K562 (cell line): ENCODE results near the gene GFRA3. TPM values are rescaled to one million over a fixed set of nuclear protein-coding genes. Genes with fewer than 3 reads are reported as not detected.

Experiments used
- ATAC-seq: fragments of 200-7000 bp; cut with Tn5 transposase; 3 replicates; pipeline ENCODE4 v1.9.1; 2020; ENCODE audit warnings: moderate library complexity
- BruUV-seq: library from RNA; stranded (reverse); fragments of 400-500 nt; replicated peaks from 2 replicates; lab custom pipeline; 2021; lab: Mats Ljungman, UMichigan
- CTCF ChIA-PET: fragments of 300-600 bp; formaldehyde crosslinking; extraction: SDS; loops from one replicate; lab custom pipeline; 2021; ENCODE audit warnings: low intra/inter-chr PET ratio; lab: Yijun Ruan, JAX
- POLR2A ChIA-PET: fragments of 300-600, 350-650 bp; sonication (Branson Sonifier 250); formaldehyde crosslinking; extraction: SDS; loops from one replicate; lab custom pipeline; 2021; ENCODE audit warnings: antibody characterized with exemption, inconsistent platforms; lab: Yijun Ruan, JAX
- DNase-seq, 4 experiments: peaks; one replicate each; pipeline versions ENCODE4 v3.0.0 to v3.0.0-alpha.2; 2011 to 2018; ENCODE audit warnings: low spot score in 3 of 4, mixed read lengths in 3 of 4; ENCODE audit errors: extremely low read depth in 1 of 4
- FAIRE-seq: peaks from 2 replicates; lab custom pipeline; 2011; peaks lifted over from hg19 to GRCh38; lab: Jason Lieb, UNC
- H2AFZ ChIP-seq: 2 replicates; pipeline ENCODE4 v1.6.0; 2011; ENCODE audit warnings: low read depth, low read length, control low read depth, inconsistent platforms
- H3K27ac ChIP-seq: fragments of 200-600 bp; 3 replicates; pipeline ENCODE4 v1.8.0; 2011; ENCODE audit warnings: low read depth, mild to moderate bottlenecking, control low read depth, inconsistent platforms, low read length, moderate library complexity, mixed read lengths; ENCODE audit errors: extremely low read depth
- H3K27me3 ChIP-seq, 2 experiments: fragments of 300-600 bp in 1 of 2; 2 replicates in 1 of 2; 3 replicates in 1 of 2; pipeline versions ENCODE4 v1.6.0 to v1.8.0; 2011; ENCODE audit warnings: inconsistent platforms in 2 of 2, low read length in 2 of 2, mild to moderate bottlenecking in 1 of 2, mixed read lengths in 1 of 2, moderate library complexity in 1 of 2; ENCODE audit not compliant: control insufficient read depth in 2 of 2, insufficient read depth in 2 of 2
- H3K36me3 ChIP-seq: fragments of 300-600 bp; 3 replicates; pipeline ENCODE4 v1.8.0; 2011; ENCODE audit warnings: mild to moderate bottlenecking, low read length, inconsistent platforms; ENCODE audit not compliant: control insufficient read depth, insufficient read depth
- H3K4me1 ChIP-seq, 2 experiments: fragments of 200-600 bp in 1 of 2; replicated peaks in 1 of 2; 2 replicates in 1 of 2; 3 replicates in 1 of 2; pipeline versions ENCODE4 v1.5.1 to v1.8.0; 2011; ENCODE audit warnings: inconsistent platforms in 2 of 2, low read length in 2 of 2, mild to moderate bottlenecking in 1 of 2, mixed read lengths in 1 of 2, moderate library complexity in 1 of 2; ENCODE audit not compliant: control insufficient read depth in 2 of 2, insufficient read depth in 2 of 2
- H3K4me2 ChIP-seq: 2 replicates; pipeline ENCODE4 v1.6.1; 2011; ENCODE audit warnings: low read length, control low read depth, inconsistent platforms, mixed read lengths; ENCODE audit not compliant: insufficient read depth
- H3K4me3 ChIP-seq: fragments of 200-600 bp; sonication (generic), shearing (Covaris generic); 2 replicates; pipeline ENCODE4 v1.5.1; 2016; ENCODE audit warnings: control low read depth, inconsistent platforms
- H3K79me2 ChIP-seq: fragments of 200-600 bp; 3 replicates; pipeline ENCODE4 v1.8.0; 2011; ENCODE audit warnings: low read length, inconsistent platforms; ENCODE audit not compliant: control insufficient read depth, insufficient read depth
- H3K9ac ChIP-seq, 2 experiments: 2 replicates each; pipeline versions ENCODE4 v1.6.0 to v1.6.1; 2011; ENCODE audit warnings: low read depth in 2 of 2, low read length in 2 of 2, control low read depth in 1 of 2, inconsistent platforms in 1 of 2, mild to moderate bottlenecking in 1 of 2, mixed read lengths in 1 of 2; ENCODE audit not compliant: insufficient read depth in 1 of 2
- H3K9me1 ChIP-seq: one replicate; pipeline ENCODE4 v1.6.0; 2011; ENCODE audit warnings: inconsistent platforms, mild to moderate bottlenecking, low read length, moderate library complexity; ENCODE audit not compliant: control insufficient read depth, insufficient read depth
- H3K9me3 ChIP-seq: replicated peaks from 2 replicates; pipeline ENCODE4 v1.5.1; 2011; ENCODE audit warnings: low read depth, low read length, inconsistent platforms; ENCODE audit not compliant: control insufficient read depth, insufficient read depth
- H4K20me1 ChIP-seq: replicated peaks from 2 replicates; pipeline ENCODE4 v1.6.1; 2011; ENCODE audit warnings: low read length, inconsistent platforms, mixed read lengths; ENCODE audit not compliant: control insufficient read depth, insufficient read depth
- DEAF1 ChIP-seq: fragments of 450-650 bp; formaldehyde crosslinking; IDR thresholded peaks from 2 replicates; pipeline ENCODE4 v1.4.0; 2020; ENCODE audit warnings: mild to moderate bottlenecking, moderate library complexity
- GTF2F1 ChIP-seq: IDR thresholded peaks from 2 replicates; pipeline ENCODE4 v1.6.1; 2011; ENCODE audit warnings: low read depth, low read length, improper control_type of control experiment
- HOXB6 ChIP-seq: fragments of 250-450 bp; sonication (Bioruptor Pico); IDR thresholded peaks from 2 replicates; pipeline ENCODE4 v1.5.1; 2022; ENCODE audit warnings: mild to moderate bottlenecking, borderline replicate concordance
- PHF21A ChIP-seq: fragments of 450-650 bp; IDR thresholded peaks from 2 replicates; pipeline ENCODE4 v1.6.1; 2017; ENCODE audit warnings: low read depth, borderline replicate concordance
- SREBF2 ChIP-seq: sonication (generic); formaldehyde crosslinking; IDR thresholded peaks from 2 replicates; pipeline ENCODE4 v1.4.0; 2020; ENCODE audit warnings: mild to moderate bottlenecking, missing genetic modification reagents
- ZNF280B ChIP-seq: fragments of 250-450 bp; sonication (Bioruptor Pico); IDR thresholded peaks from 2 replicates; pipeline ENCODE4 v1.5.1; 2021; ENCODE audit warnings: mild to moderate bottlenecking
- ZNF347 ChIP-seq: fragments of 450-650 bp; formaldehyde crosslinking; IDR thresholded peaks from 2 replicates; pipeline ENCODE4 v1.4.0; 2020; ENCODE audit warnings: low read depth, mild to moderate bottlenecking, moderate library complexity
- ZNF76 ChIP-seq: fragments of 250-450 bp; sonication (Bioruptor Pico); IDR thresholded peaks from 2 replicates; pipeline ENCODE4 v1.4.0; 2020; ENCODE audit warnings: mild to moderate bottlenecking, moderate library complexity, borderline replicate concordance
- WGBS: fragments of 100-300 bp; shearing (Covaris generic); methylation state at CpG from one replicate; pipeline ENCODE4 v1.1.6; 2016; ENCODE audit warnings: low coverage, mixed read lengths; ENCODE audit not compliant: insufficient coverage; ENCODE audit errors: missing lambda C conversion rate; 5-methylcytosine and 5-hydroxymethylcytosine counted together
- in situ Hi-C: fragments of 300-500 bp; cut with MboI; formaldehyde crosslinking; loops from 4 replicates; pipeline ENCODE4 v1.15.0; 2018; ENCODE audit warnings: inconsistent platforms, mixed read lengths
- intact Hi-C: fragments of 100-400 bp; cut with micrococcal nuclease; formaldehyde crosslinking; loops from 2 replicates; pipeline ENCODE4 v1.14.2; 2022
- polyA plus RNA-seq, 8 experiments: library from polyadenylated mRNA; depleted of rRNA in 4 of 8; stranded (reverse) in 5 of 8; unstranded in 3 of 8; fragments of >200 nt; fragmentation: Nextera tagmentation in 2 of 8; fragmentation: Illumina TruSeq in 1 of 8; extraction: Ambion mirVana in 2 of 8; extraction: Trizol in 1 of 8; gene quantifications; 2 replicates each; pipeline versions ENCODE4 v1.2.1 to v1.2.3, GENCODE V29; 2011 to 2014; ENCODE audit warnings: inconsistent platforms in 1 of 8, missing spikeins in 1 of 8
- total RNA-seq, 7 experiments: library from RNA; depleted of rRNA in 6 of 7; stranded (reverse); fragments of >200 nt in 6 of 7; fragmentation: Illumina TruSeq in 2 of 7; extraction: Trizol in 2 of 7; gene quantifications; 2 replicates each; pipeline versions ENCODE4 v1.2.1 to v1.2.3, GENCODE V29; 2011 to 2021; ENCODE audit warnings: low replicate concordance in 1 of 7

The GFRA3 gene
- total and polyA plus RNA-seq, 9 of the 15 experiments (the other 6 are each of a cell fraction or from before 2014, with no cell fraction given): 0.05 to 0.09 (median 0.08) TPM; not detected in 6

- Histone ChIP-seq H3K79me2 (no peaks in the 10 kb centered on the region), H3K4me1 (peaks cover 0 to 4% of the 10 kb centered on the region in 2 experiments; a peak in 2 of 5 replicates), H2AFZ (peak overlapping the region; percentile 85), H3K4me2 (no peak overlapping the region), H3K27ac (no peak overlapping the region), H3K4me3 (no peak overlapping the region), H3K27me3 (no peaks in the 10 kb centered on the region), H3K9ac (no peak overlapping the region), H3K9me3 (peaks cover 8% of the 10 kb centered on the region), H3K9me1 (no peaks in the 10 kb centered on the region), H3K36me3 (no peaks in the 10 kb centered on the region; the same call in 2 of the 3 replicates), H4K20me1 (no peaks in the 10 kb centered on the region)
- 73% methylated on average over 1 of the region's 1 CpG for WGBS
- DNase-seq: no peak
- ChIA-PET POLR2A (interaction anchor here (0.5 to 2.8 kb wide), 5 partner anchors 9 to 115 kb away, joined by 3 to 13 read pairs (median 8); partner anchors contain the start of genes CDC23 and FAM53C), CTCF (interaction anchor here (0.6 to 1.1 kb wide), 2 partner anchors 59 to 356 kb away, joined by 3 to 4 read pairs; no protein-coding TSS in a partner anchor)
- in situ Hi-C loops: no loop called here
- no peak for FAIRE-seq
- BruUV-seq: no TSS peak
- ATAC-seq: no peak; the same call in 1 of the 3 replicates
- TF ChIP-seq PHF21A (no peak), ZNF347 (CRISPR knock-in tag) (no peak), SREBF2 (CRISPR knock-in tag) (no peak), ZNF280B (CRISPR knock-in tag) (no peak), ZNF76 (CRISPR knock-in tag) (no peak), GTF2F1 (no peak), HOXB6 (CRISPR knock-in tag) (no peak), DEAF1 (no peak)
- intact Hi-C loops: loop anchor here (2.0 kb wide), 1 partner anchor 187 kb away; no protein-coding TSS in a partner anchor
These were observed 50.9 kb downstream of the GFRA3 start for GRCh38 chr5:138223532-138223931.
